AG09319 (cell line): ENCODE measurements around the gene SMC3.

Source experiments
- DNase-seq: peaks from one replicate; pipeline ENCODE4 v3.0.0-alpha.2; 2010; ENCODE audit warnings: low read depth; ENCODE audit errors: extremely low read depth
- CTCF ChIP-seq: IDR thresholded peaks from 2 replicates; pipeline ENCODE4 v1.5.1; 2011; ENCODE audit warnings: low read depth, mild to moderate bottlenecking, inconsistent platforms, low read length, moderate library complexity

SMC3 gene

GRCh38 chr10:110651044-110651958 is 83.8 kb downstream of the SMC3 start:
- no peak for TF ChIP-seq CTCF
- DNase-seq: peak; percentile 12

- DNase-seq: no peak
- TF ChIP-seq CTCF: no peak
Observed at GRCh38 chr10:110652475-110653118, 85.1 kb downstream of the SMC3 start.
